ENCODE measurements around the gene STK32B. TPM values are rescaled to one million over a fixed set of nuclear protein-coding genes. Genes with fewer than 3 reads are reported as not detected.

Gene STK32B
- total and polyA plus RNA-seq, 7 experiments from 2014 or later = 1.7 TPM; not detected in 6

DNA sequence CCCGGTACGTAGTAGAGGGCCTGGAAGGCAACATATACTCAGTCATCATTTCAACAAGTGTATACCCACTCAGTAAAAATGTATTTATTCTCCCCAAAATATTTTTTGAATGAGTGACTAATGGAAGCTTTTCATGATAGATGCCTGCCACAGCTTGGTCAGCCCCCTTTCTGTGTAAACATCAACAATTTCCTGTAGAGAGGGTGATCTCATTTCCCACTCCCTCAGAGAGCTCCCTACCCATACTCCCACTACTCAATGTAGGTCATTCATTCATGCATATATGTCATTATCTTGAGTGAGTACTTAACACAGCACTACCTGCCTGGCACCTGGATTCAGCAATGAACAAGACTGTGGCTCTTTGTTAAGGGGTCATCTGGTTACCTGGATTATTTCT, 81.9 kb downstream of the STK32B start:
- Mint-ChIP-seq H3K27me3 (peaks cover 0 to 18% (median 13%) of the 10 kb centered on the region in 5 donors), H3K36me3 (peaks cover 0 to 4% (median 0%) of the 10 kb centered on the region in 5 donors), H3K9me3 (peaks cover 0 to 11% (median 2%) of the 10 kb centered on the region in 11 donors), H3K4me3 (no peak overlapping the region), H3K4me1 (no peaks in the 10 kb centered on the region), H3K27ac (no peak overlapping the region)
- POLR2A ChIA-PET = no interaction called here
- Histone ChIP-seq H3K36me3 (ENCODE audit: control insufficient read depth in 2 of 3, insufficient read depth in 3 of 3, low read length in 3 of 3) (no peaks in the 10 kb centered on the region), H3K9me3 (ENCODE audit: control insufficient read depth in 2 of 3, low read length in 3 of 3) (no peaks in the 10 kb centered on the region), H3K27ac (ENCODE audit: low read depth, low read length) (no peak overlapping the region), H3K27me3 (ENCODE audit: control insufficient read depth in 2 of 2, insufficient read depth in 2 of 2, low read length in 2 of 2) (no peaks in the 10 kb centered on the region), H3K4me1 (ENCODE audit: control insufficient read depth in 2 of 2, insufficient read depth in 2 of 2, low read length in 2 of 2) (no peaks in the 10 kb centered on the region), H3K4me3 (ENCODE audit: low read length) (no peak overlapping the region)
- CTCF ChIA-PET = no interaction called here
- intact Hi-C loops (cut with micrococcal nuclease) = no loop called here
- no peak for ATAC-seq
- no peak for DNase-seq

DNA sequence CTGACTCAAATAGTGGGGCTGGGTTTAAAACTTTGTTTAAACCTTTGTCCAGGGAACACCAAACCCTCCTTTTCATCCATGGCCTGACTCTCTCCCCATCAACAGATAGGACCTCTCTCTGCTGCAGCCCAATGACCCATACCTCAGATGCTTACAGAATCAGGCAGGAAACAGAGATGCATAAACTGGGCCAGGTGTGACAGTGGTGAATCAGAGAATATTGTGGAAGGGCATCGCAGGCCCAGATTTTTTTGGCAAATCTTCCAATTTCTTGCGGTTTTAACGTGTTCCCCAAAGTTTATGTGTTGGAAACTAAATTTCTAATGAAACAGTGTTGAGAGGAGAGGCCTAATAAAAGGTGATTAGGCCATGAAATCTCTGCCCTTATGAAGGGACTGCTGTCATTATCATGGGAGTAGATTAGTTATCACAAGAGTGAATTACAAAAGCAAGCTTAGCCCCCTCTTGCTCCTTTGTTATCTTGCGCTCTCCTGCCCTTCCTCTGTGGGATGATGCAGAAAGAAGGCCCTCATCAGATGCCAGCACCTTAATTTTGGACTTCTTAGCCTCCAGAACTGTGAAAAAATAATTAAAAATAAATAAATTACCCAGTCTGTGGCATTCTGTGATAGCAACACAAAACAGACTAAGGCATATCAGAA, 82.8 kb downstream of the STK32B start:
- CTCF ChIA-PET = no interaction called here
- no peak overlapping the region for H3K4me3 ChIP-seq (ENCODE audit: low read length)
- H3K9me3 Mint-ChIP-seq = peaks cover 0 to 11% (median 2%) of the 10 kb centered on the region in 11 donors
- POLR2A ChIA-PET = no interaction called here
- DNase-seq (no peak), ATAC-seq (no peak)
- H3K27ac Mint-ChIP-seq = no peak overlapping the region
- no peaks in the 10 kb centered on the region for H3K36me3 ChIP-seq (ENCODE audit: control insufficient read depth in 2 of 3, insufficient read depth in 3 of 3, low read length in 3 of 3)
- H3K9me3 ChIP-seq (ENCODE audit: control insufficient read depth in 2 of 3, low read length in 3 of 3) = no peaks in the 10 kb centered on the region
- H3K36me3 Mint-ChIP-seq = peaks cover 0 to 4% (median 0%) of the 10 kb centered on the region in 5 donors
- no peaks in the 10 kb centered on the region for H3K27me3 ChIP-seq (ENCODE audit: control insufficient read depth in 2 of 2, insufficient read depth in 2 of 2, low read length in 2 of 2)
- H3K27me3 Mint-ChIP-seq = peaks cover 0 to 26% (median 13%) of the 10 kb centered on the region in 5 donors
- H3K27ac ChIP-seq (ENCODE audit: low read depth, low read length) = no peak overlapping the region
- intact Hi-C loops (cut with micrococcal nuclease) = no loop called here
- no peaks in the 10 kb centered on the region for H3K4me1 Mint-ChIP-seq
- H3K4me3 Mint-ChIP-seq = no peak overlapping the region
- no peaks in the 10 kb centered on the region for H3K4me1 ChIP-seq (ENCODE audit: control insufficient read depth in 2 of 2, insufficient read depth in 2 of 2, low read length in 2 of 2)

DNA sequence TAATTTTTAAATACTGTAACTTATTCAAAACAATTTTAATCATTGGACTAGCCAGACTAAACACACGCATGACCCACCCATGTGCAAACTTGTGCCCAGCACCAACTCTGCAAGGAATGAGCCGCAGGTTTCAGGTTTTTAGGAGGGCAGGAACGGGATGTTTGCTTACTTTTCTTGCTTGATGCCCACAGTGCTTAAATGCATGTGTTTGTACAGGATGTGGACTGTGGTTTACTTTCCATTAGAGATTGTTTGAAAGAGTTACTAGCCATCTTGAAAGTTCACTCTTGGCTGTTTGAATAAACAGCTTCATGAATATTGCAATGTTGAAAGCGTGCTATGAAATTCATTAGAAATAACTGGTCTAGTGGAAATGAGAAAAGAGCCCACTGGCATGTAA, 83.3 kb downstream of the STK32B start:
- Histone ChIP-seq H3K9me3 (ENCODE audit: control insufficient read depth in 2 of 3, low read length in 3 of 3) (no peaks in the 10 kb centered on the region), H3K36me3 (ENCODE audit: control insufficient read depth in 2 of 3, insufficient read depth in 3 of 3, low read length in 3 of 3) (no peaks in the 10 kb centered on the region), H3K4me1 (ENCODE audit: control insufficient read depth in 2 of 2, insufficient read depth in 2 of 2, low read length in 2 of 2) (no peaks in the 10 kb centered on the region), H3K27ac (ENCODE audit: low read depth, low read length) (no peak overlapping the region), H3K4me3 (ENCODE audit: low read length) (no peak overlapping the region), H3K27me3 (ENCODE audit: control insufficient read depth in 2 of 2, insufficient read depth in 2 of 2, low read length in 2 of 2) (no peaks in the 10 kb centered on the region)
- DNase-seq (no peak), ATAC-seq (no peak)
- ChIA-PET CTCF (no interaction called here), POLR2A (no interaction called here)
- Mint-ChIP-seq H3K27ac (no peak overlapping the region), H3K4me3 (no peak overlapping the region), H3K36me3 (peaks cover 0 to 4% (median 0%) of the 10 kb centered on the region in 5 donors), H3K4me1 (no peaks in the 10 kb centered on the region), H3K9me3 (peaks cover 0 to 11% (median 2%) of the 10 kb centered on the region in 11 donors), H3K27me3 (peaks cover 0 to 28% (median 13%) of the 10 kb centered on the region in 5 donors)
- intact Hi-C loops (cut with micrococcal nuclease) = no loop called here

DNA sequence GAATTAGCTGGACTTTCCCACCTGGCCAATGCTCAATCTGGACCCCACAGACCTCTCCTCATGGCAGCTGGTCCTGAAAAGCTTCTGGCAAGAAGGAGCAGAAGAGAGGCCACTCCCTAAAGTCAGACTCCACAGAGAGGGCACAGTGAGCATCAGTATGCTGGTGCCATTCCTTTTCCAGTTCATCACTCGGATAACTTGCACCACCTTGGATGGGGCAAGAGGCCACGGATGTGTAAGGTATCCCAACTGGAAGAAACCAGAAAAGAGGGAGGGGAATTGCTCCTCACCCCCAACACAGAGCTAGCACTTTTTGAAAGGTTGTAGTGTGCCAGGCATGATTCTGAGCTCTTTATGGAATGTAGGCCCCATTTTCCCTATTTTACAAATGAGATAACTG, 85.9 kb downstream of the STK32B start:
- no peak overlapping the region for H3K4me3 Mint-ChIP-seq
- ChIA-PET POLR2A (no interaction called here), CTCF (no interaction called here)
- no peaks in the 10 kb centered on the region for H3K36me3 Mint-ChIP-seq
- intact Hi-C loops (cut with micrococcal nuclease) = no loop called here
- peaks cover 0 to 19% (median 0%) of the 10 kb centered on the region in 5 donors for H3K27me3 Mint-ChIP-seq
- H3K4me3 ChIP-seq (ENCODE audit: low read length) = no peak overlapping the region
- no peak for DNase-seq
- no peaks in the 10 kb centered on the region for H3K4me1 ChIP-seq (ENCODE audit: control insufficient read depth in 2 of 2, insufficient read depth in 2 of 2, low read length in 2 of 2)
- peaks cover 0 to 3% (median 0%) of the 10 kb centered on the region in 11 donors for H3K9me3 Mint-ChIP-seq
- H3K36me3 ChIP-seq (ENCODE audit: control insufficient read depth in 2 of 3, insufficient read depth in 3 of 3, low read length in 3 of 3) = no peaks in the 10 kb centered on the region
- H3K9me3 ChIP-seq (ENCODE audit: control insufficient read depth in 2 of 3, low read length in 3 of 3) = no peaks in the 10 kb centered on the region
- ATAC-seq = no peak
- H3K27ac Mint-ChIP-seq = no peak overlapping the region
- no peaks in the 10 kb centered on the region for H3K27me3 ChIP-seq (ENCODE audit: control insufficient read depth in 2 of 2, insufficient read depth in 2 of 2, low read length in 2 of 2)
- H3K4me1 Mint-ChIP-seq = no peaks in the 10 kb centered on the region
- H3K27ac ChIP-seq (ENCODE audit: low read depth, low read length) = no peak overlapping the region

DNA sequence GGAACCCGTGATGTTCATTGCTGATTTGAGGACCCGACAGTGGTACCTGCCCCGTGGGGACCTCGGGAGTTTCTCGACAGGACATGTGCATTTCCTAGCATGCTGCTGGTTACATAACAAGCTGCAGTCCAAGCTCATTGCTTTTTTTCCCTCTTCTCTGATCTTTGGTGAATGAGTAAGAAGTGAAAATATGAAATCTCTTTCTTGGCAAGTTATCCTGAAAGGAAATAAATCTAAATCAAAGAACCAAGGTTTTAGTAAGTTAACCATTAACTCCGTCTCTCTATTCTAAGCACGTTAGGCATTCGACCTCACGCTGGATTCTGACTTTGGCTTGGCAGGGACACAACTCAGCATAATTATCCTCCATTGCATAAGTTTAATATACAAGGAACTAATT, 86.6 kb downstream of the STK32B start:
- no peaks in the 10 kb centered on the region for H3K27me3 ChIP-seq (ENCODE audit: control insufficient read depth in 2 of 2, insufficient read depth in 2 of 2, low read length in 2 of 2)
- H3K9me3 ChIP-seq (ENCODE audit: control insufficient read depth in 2 of 3, low read length in 3 of 3) = no peaks in the 10 kb centered on the region
- Mint-ChIP-seq H3K36me3 (no peaks in the 10 kb centered on the region), H3K27ac (no peak overlapping the region), H3K4me3 (no peak overlapping the region), H3K9me3 (peaks cover 0 to 3% (median 0%) of the 10 kb centered on the region in 11 donors), H3K27me3 (peaks cover 0 to 19% (median 0%) of the 10 kb centered on the region in 5 donors), H3K4me1 (no peaks in the 10 kb centered on the region)
- DNase-seq = no peak
- no peaks in the 10 kb centered on the region for H3K36me3 ChIP-seq (ENCODE audit: control insufficient read depth in 2 of 3, insufficient read depth in 3 of 3, low read length in 3 of 3)
- no peak for ATAC-seq
- intact Hi-C loops (cut with micrococcal nuclease) = no loop called here
- H3K4me1 ChIP-seq (ENCODE audit: control insufficient read depth in 2 of 2, insufficient read depth in 2 of 2, low read length in 2 of 2) = no peaks in the 10 kb centered on the region
- CTCF ChIA-PET = no interaction called here
- POLR2A ChIA-PET = no interaction called here
- H3K4me3 ChIP-seq (ENCODE audit: low read length) = no peak overlapping the region
- no peak overlapping the region for H3K27ac ChIP-seq (ENCODE audit: low read depth, low read length)

DNA sequence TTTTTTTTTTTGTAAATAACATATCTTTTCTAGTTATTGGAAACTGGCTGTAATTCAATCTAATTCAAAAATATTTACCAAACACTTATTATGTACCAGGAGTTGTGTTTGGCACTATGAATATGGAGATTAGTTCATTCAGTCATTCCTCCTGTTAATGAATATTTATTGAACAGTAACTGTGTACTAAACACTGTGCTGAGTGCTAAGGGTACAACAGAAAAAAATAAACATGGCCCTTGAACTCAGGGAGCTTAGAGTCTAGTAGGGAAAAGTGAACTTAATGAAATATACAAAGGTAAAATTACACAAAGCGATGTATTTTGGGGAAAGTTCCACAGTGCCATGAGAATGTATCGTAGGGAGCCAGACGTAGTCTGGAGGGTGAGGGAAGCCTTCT, 87.1 kb downstream of the STK32B start:
- Mint-ChIP-seq H3K36me3 (no peaks in the 10 kb centered on the region), H3K27ac (no peak overlapping the region), H3K9me3 (peaks cover 0 to 3% (median 0%) of the 10 kb centered on the region in 11 donors), H3K4me3 (no peak overlapping the region), H3K4me1 (no peaks in the 10 kb centered on the region), H3K27me3 (peaks cover 0 to 16% (median 0%) of the 10 kb centered on the region in 5 donors)
- no peak overlapping the region for H3K4me3 ChIP-seq (ENCODE audit: low read length)
- H3K9me3 ChIP-seq (ENCODE audit: control insufficient read depth in 2 of 3, low read length in 3 of 3) = no peaks in the 10 kb centered on the region
- no peak overlapping the region for H3K27ac ChIP-seq (ENCODE audit: low read depth, low read length)
- no peaks in the 10 kb centered on the region for H3K36me3 ChIP-seq (ENCODE audit: control insufficient read depth in 2 of 3, insufficient read depth in 3 of 3, low read length in 3 of 3)
- POLR2A ChIA-PET = no interaction called here
- no peaks in the 10 kb centered on the region for H3K27me3 ChIP-seq (ENCODE audit: control insufficient read depth in 2 of 2, insufficient read depth in 2 of 2, low read length in 2 of 2)
- H3K4me1 ChIP-seq (ENCODE audit: control insufficient read depth in 2 of 2, insufficient read depth in 2 of 2, low read length in 2 of 2) = no peaks in the 10 kb centered on the region
- DNase-seq (no peak), ATAC-seq (no peak)
- CTCF ChIA-PET = no interaction called here
- intact Hi-C loops (cut with micrococcal nuclease) = no loop called here

DNA sequence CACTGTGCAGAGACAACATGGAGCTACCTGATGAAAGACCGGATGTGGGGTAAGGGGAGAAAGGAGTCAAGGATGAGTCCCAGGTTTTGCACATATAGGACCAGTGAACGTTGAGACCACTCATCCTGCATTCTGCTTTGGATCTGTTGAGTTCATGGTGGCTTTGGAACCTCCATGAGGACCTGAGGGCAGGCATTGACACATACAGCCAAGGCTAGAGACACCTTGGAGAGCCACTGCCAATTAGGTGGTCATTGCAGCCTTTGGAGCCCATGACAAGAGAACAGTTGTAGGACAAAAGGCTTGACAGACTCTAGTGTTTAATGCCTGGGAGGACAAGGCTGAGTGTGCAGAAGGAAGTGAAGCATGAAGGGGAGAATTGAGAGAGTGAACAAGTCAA, 87.9 kb downstream of the STK32B start:
- Histone ChIP-seq H3K27ac (ENCODE audit: low read depth, low read length) (no peak overlapping the region), H3K4me3 (ENCODE audit: low read length) (no peak overlapping the region), H3K27me3 (ENCODE audit: control insufficient read depth in 2 of 2, insufficient read depth in 2 of 2, low read length in 2 of 2) (no peaks in the 10 kb centered on the region), H3K4me1 (ENCODE audit: control insufficient read depth in 2 of 2, insufficient read depth in 2 of 2, low read length in 2 of 2) (no peaks in the 10 kb centered on the region), H3K9me3 (ENCODE audit: control insufficient read depth in 2 of 3, low read length in 3 of 3) (no peaks in the 10 kb centered on the region), H3K36me3 (ENCODE audit: control insufficient read depth in 2 of 3, insufficient read depth in 3 of 3, low read length in 3 of 3) (no peaks in the 10 kb centered on the region)
- POLR2A ChIA-PET = no interaction called here
- DNase-seq (no peak), ATAC-seq (no peak)
- intact Hi-C loops (cut with micrococcal nuclease) = no loop called here
- H3K9me3 Mint-ChIP-seq = peaks cover 0 to 3% (median 0%) of the 10 kb centered on the region in 11 donors
- no peak overlapping the region for H3K27ac Mint-ChIP-seq
- CTCF ChIA-PET = no interaction called here
- no peaks in the 10 kb centered on the region for H3K4me1 Mint-ChIP-seq
- no peaks in the 10 kb centered on the region for H3K36me3 Mint-ChIP-seq
- no peak overlapping the region for H3K4me3 Mint-ChIP-seq
- H3K27me3 Mint-ChIP-seq = peaks cover 0 to 10% (median 0%) of the 10 kb centered on the region in 5 donors

Data from naive thymus-derived CD4-positive, alpha-beta T cell (primary cell).